MCF 10A (cell line): Measurements from ENCODE around the gene PACSIN2. TPM values are rescaled to one million over a fixed set of nuclear protein-coding genes. Genes with fewer than 3 reads are reported as not detected.
"Not testable (repeated sequence)": the region's sequence is repeated elsewhere in the genome, so short reads cannot be mapped to it uniquely, and the experiment has no call there.

Experiments used
- BruUV-seq: library from RNA; stranded (reverse); fragments of 400-500 nt; replicated peaks from 2 replicates; lab custom pipeline; 2021; lab: Mats Ljungman, UMichigan
- CTCF ChIA-PET: fragments of 300-600 bp; sonication (Branson Sonifier 250); formaldehyde crosslinking; extraction: SDS; loops from one replicate; lab custom pipeline; 2021; ENCODE audit warnings: antibody characterized with exemption, inconsistent platforms; lab: Yijun Ruan, JAX
- POLR2A ChIA-PET: fragments of 300-600, 350-650 bp; sonication (Branson Sonifier 250); formaldehyde crosslinking; extraction: SDS; loops from one replicate; lab custom pipeline; 2020; ENCODE audit warnings: antibody characterized with exemption, inconsistent platforms; lab: Yijun Ruan, JAX
- DNase-seq: peaks from one replicate; pipeline ENCODE4 v3.0.0-alpha.2; 2018; ENCODE audit not compliant: unreplicated experiment
- H3K27ac Mint-ChIP-seq: one replicate; pipeline ENCODE4 v1.8.0; 2022; ENCODE audit warnings: mild to moderate bottlenecking, low read depth, mixed read lengths; ENCODE audit not compliant: unreplicated experiment
- H3K27me3 Mint-ChIP-seq: one replicate; pipeline ENCODE4 v1.8.0; 2022; ENCODE audit warnings: mixed read lengths; ENCODE audit not compliant: insufficient read depth, unreplicated experiment
- H3K36me3 Mint-ChIP-seq: one replicate; pipeline ENCODE4 v1.8.0; 2022; ENCODE audit warnings: mild to moderate bottlenecking, moderate library complexity, mixed read lengths; ENCODE audit not compliant: insufficient read depth, unreplicated experiment
- H3K4me1 Mint-ChIP-seq: one replicate; pipeline ENCODE4 v1.8.0; 2022; ENCODE audit warnings: mixed read lengths; ENCODE audit not compliant: insufficient read depth, unreplicated experiment
- H3K4me3 Mint-ChIP-seq: one replicate; pipeline ENCODE4 v1.8.0; 2022; ENCODE audit warnings: mild to moderate bottlenecking, moderate library complexity, mixed read lengths; ENCODE audit not compliant: unreplicated experiment
- H3K9me3 Mint-ChIP-seq: one replicate; pipeline ENCODE4 v1.8.0; 2022; ENCODE audit warnings: mixed read lengths; ENCODE audit not compliant: unreplicated experiment
- intact Hi-C: fragments of 100-400 bp; cut with micrococcal nuclease; formaldehyde crosslinking; loops from 2 replicates; pipeline ENCODE4 v1.14.1; 2022
- total RNA-seq: library from RNA; stranded (reverse); gene quantifications from 2 replicates; pipeline ENCODE4 v1.2.3, GENCODE V29; 2022
- TF ChIP-seq, protein P1 (sequence below): fragments of 200-600 bp; IDR thresholded peaks from one replicate; pipeline ENCODE4 v1.8.0; 2022; ENCODE audit warnings: antibody characterized with exemption, mild to moderate bottlenecking; ENCODE audit not compliant: unreplicated experiment

Gene PACSIN2
- total RNA-seq, 1 experiment from 2014 or later: 67.3 TPM

DNA sequence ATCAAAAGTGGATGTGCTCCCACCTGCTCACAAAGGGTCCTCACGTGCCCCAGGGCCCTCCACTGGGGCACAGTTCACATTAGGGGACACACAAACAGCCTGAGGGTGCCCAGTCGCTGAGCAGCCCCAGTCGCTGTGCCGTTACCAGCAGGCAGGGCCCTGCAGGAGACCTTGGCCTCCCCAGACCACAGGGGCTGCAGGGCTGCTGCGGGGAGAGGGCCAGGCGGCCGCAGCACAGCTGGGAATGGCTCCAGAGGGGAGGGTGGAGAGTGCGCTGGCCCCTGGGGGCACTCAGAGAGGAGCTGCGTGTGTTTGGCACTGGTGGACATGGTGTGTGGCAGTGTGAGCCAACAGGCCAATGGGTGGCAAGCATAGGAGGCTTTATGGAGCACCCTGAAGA is 20.3 kb upstream of the PACSIN2 start:
- CTCF ChIA-PET: interaction anchor here (0.6 to 1.2 kb wide), 4 partner anchors 23 to 233 kb away, joined by 3 to 5 read pairs (median 4); no protein-coding TSS in a partner anchor
- TF ChIP-seq, protein P1, sequence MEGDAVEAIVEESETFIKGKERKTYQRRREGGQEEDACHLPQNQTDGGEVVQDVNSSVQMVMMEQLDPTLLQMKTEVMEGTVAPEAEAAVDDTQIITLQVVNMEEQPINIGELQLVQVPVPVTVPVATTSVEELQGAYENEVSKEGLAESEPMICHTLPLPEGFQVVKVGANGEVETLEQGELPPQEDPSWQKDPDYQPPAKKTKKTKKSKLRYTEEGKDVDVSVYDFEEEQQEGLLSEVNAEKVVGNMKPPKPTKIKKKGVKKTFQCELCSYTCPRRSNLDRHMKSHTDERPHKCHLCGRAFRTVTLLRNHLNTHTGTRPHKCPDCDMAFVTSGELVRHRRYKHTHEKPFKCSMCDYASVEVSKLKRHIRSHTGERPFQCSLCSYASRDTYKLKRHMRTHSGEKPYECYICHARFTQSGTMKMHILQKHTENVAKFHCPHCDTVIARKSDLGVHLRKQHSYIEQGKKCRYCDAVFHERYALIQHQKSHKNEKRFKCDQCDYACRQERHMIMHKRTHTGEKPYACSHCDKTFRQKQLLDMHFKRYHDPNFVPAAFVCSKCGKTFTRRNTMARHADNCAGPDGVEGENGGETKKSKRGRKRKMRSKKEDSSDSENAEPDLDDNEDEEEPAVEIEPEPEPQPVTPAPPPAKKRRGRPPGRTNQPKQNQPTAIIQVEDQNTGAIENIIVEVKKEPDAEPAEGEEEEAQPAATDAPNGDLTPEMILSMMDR: no peak
- no peaks in the 10 kb centered on the region for H3K27me3 Mint-ChIP-seq
- H3K27ac Mint-ChIP-seq: no peak overlapping the region
- DNase-seq: no peak
- H3K4me1 Mint-ChIP-seq: peaks cover 6% of the 10 kb centered on the region
- no peak overlapping the region for H3K4me3 Mint-ChIP-seq
- intact Hi-C loops: loop anchor here (10.0 kb wide), 1 partner anchor 100 kb away; no protein-coding TSS in a partner anchor
- H3K9me3 Mint-ChIP-seq: no peaks in the 10 kb centered on the region
- POLR2A ChIA-PET: no interaction called here
- BruUV-seq: no TSS peak
- H3K36me3 Mint-ChIP-seq: peaks cover 5% of the 10 kb centered on the region

DNA sequence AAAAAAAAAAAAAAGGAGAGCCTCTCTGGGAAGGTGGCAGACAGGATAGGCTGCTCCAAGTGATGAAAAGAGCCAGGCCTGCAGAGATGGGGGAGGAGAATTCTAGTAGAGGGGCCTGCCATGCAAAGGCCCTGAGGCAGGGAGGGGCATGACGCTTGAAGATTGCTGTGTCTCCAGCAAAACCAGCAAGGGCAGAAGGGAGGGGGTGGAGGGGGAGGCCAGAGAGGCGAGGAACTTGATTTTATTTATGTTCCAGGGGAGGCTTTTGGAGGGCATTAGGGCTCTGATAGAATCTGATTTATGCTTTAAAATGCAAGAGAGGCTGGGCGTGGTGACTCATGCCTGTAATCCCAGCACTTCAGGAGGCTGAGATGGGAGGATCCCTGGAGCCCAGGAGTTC is 16.7 kb upstream of the PACSIN2 start:
- Mint-ChIP-seq H3K4me3 (no peak overlapping the region), H3K9me3 (no peaks in the 10 kb centered on the region), H3K27me3 (no peaks in the 10 kb centered on the region), H3K4me1 (peaks cover 16% of the 10 kb centered on the region), H3K27ac (no peak overlapping the region), H3K36me3 (no peaks in the 10 kb centered on the region)
- ChIA-PET POLR2A (no interaction called here), CTCF (no interaction called here)
- intact Hi-C loops: loop anchor here (10.0 kb wide), 1 partner anchor 97 kb away; no protein-coding TSS in a partner anchor
- TF ChIP-seq, protein P1: no peak
- BruUV-seq: no TSS peak
- no peak for DNase-seq

GRCh38 chr22:43018615-43019014 is 3.7 kb upstream of the PACSIN2 start:
- intact Hi-C loops: no loop called here
- TF ChIP-seq, protein P1: no peak
- Mint-ChIP-seq H3K27me3 (no peaks in the 10 kb centered on the region), H3K27ac (no peak overlapping the region), H3K4me1 (peaks cover 16% of the 10 kb centered on the region), H3K36me3 (no peaks in the 10 kb centered on the region), H3K4me3 (no peak overlapping the region), H3K9me3 (no peaks in the 10 kb centered on the region)
- no peak for DNase-seq
- ChIA-PET POLR2A (interaction anchor here (1.2 kb wide), 1 partner anchor 24 kb away, joined by 3 read pairs; no protein-coding TSS in a partner anchor), CTCF (interaction anchor here (0.6 to 1.5 kb wide), 2 partner anchors 15 to 65 kb away, joined by 3 to 8 read pairs; no protein-coding TSS in a partner anchor)
- BruUV-seq: no TSS peak

GRCh38 chr22:43017525-43018460 is 2.8 kb upstream of the PACSIN2 start:
- Mint-ChIP-seq H3K9me3 (no peaks in the 10 kb centered on the region), H3K36me3 (no peaks in the 10 kb centered on the region), H3K27ac (no peak overlapping the region), H3K4me3 (no peak overlapping the region), H3K4me1 (peaks cover 23% of the 10 kb centered on the region), H3K27me3 (no peaks in the 10 kb centered on the region)
- ChIA-PET POLR2A (interaction anchor here (1.2 kb wide), 1 partner anchor 23 kb away, joined by 3 read pairs; no protein-coding TSS in a partner anchor), CTCF (interaction anchor here (0.6 to 1.5 kb wide), 3 partner anchors 16 to 1821 kb away, joined by 3 to 8 read pairs (median 3); no protein-coding TSS in a partner anchor)
- no TSS peak for BruUV-seq
- DNase-seq: no peak
- TF ChIP-seq, protein P1: no peak
- intact Hi-C loops: no loop called here

- H3K9me3 Mint-ChIP-seq, BruUV-seq, H3K27ac Mint-ChIP-seq, H3K4me3 Mint-ChIP-seq, DNase-seq, intact Hi-C loops, H3K36me3 Mint-ChIP-seq, H3K27me3 Mint-ChIP-seq: not testable (repeated sequence)
- ChIA-PET CTCF (interaction anchor here (1.0 kb wide), 1 partner anchor 26 kb away, joined by 4 read pairs; no protein-coding TSS in a partner anchor), POLR2A (interaction anchor here (1.0 to 4.8 kb wide), 8 partner anchors 14 to 160 kb away, joined by 3 to 85 read pairs (median 8); partner anchors contain the start of gene ARFGAP3)
- H3K4me1 Mint-ChIP-seq: peaks cover 23% of the 10 kb centered on the region
Measured at GRCh38 chr22:43016150-43016549, 1.2 kb upstream of the PACSIN2 start.
